Measurements from ENCODE around the gene PHYHIPL. TPM values are rescaled to one million over a fixed set of nuclear protein-coding genes. Genes with fewer than 3 reads are reported as not detected.
A peak's percentile ranks its signal among the peaks of the same experiment; 100 is the strongest.

The PHYHIPL gene
- 0.09 TPM for total RNA-seq
- 1.9 TPM for polyA plus RNA-seq
- long read RNA-seq, donor 1: 0 reads
- long read RNA-seq, donor 2: 0 reads
- long read RNA-seq, donor 3: 0 reads
- long read RNA-seq, donor 4: 0 reads
- long read RNA-seq, donor 5: 0 reads
- long read RNA-seq, donor 6: 0 reads
- long read RNA-seq, donor 7: 0 reads
- long read RNA-seq, donor 8: 0 reads
- long read RNA-seq, donor 9: 0 reads
- long read RNA-seq, donor 10: 0 reads

- H3K27ac ChIP-seq (ENCODE audit: low read depth in 1 of 2, low read length in 1 of 2): no peak within 1 kb of the TSS
- H3K27me3 ChIP-seq (ENCODE audit: control insufficient read depth in 2 of 2, insufficient read depth in 1 of 2, low read length in 1 of 2): peaks cover 13 to 26% of the 10 kb centered on the region in 2 donors
- DNase-seq (ENCODE audit: low read depth in 6 of 9, low spot score in 9 of 9): peak in 3 of 9 donors; percentile 1 to 2 (median 1)
- WGBS: 4% methylated on average over 89 of the region's 90 CpGs
- H3K9me3 ChIP-seq (ENCODE audit: control insufficient read depth in 2 of 2, insufficient read depth in 1 of 2, low read length in 1 of 2): peaks cover 0 to 2% of the 10 kb centered on the region in 2 donors
- no peak within 1 kb of the TSS for H3K4me3 ChIP-seq (ENCODE audit: low read length in 2 of 2)
- H3K36me3 ChIP-seq (ENCODE audit: control insufficient read depth in 2 of 2, insufficient read depth in 2 of 2, low read length in 1 of 2): no peaks in the 10 kb centered on the region
- H3K4me1 ChIP-seq (ENCODE audit: control insufficient read depth in 2 of 2, insufficient read depth in 2 of 2, low read length in 2 of 2): peaks cover 0 to 6% of the 10 kb centered on the region in 2 donors
Observed at GRCh38 chr10:59176241-59177030, at the start of gene PHYHIPL. Gene PHYHIPL, plus strand, starts transcription at chr10:59176643. Its CDS starts 211 bp downstream, at chr10:59176854.

GRCh38 chr10:59126991-59127390, 49.5 kb upstream of the PHYHIPL start:
- peak in 1 of 9 donors; percentile 1 for DNase-seq (ENCODE audit: low read depth in 6 of 9, low spot score in 9 of 9)
- H3K27me3 ChIP-seq (ENCODE audit: control insufficient read depth in 2 of 2, insufficient read depth in 1 of 2, low read length in 1 of 2): no peaks in the 10 kb centered on the region
- H3K4me3 ChIP-seq (ENCODE audit: low read length in 2 of 2): no peak overlapping the region
- WGBS: 87% methylated on average over 3 of the region's 3 CpGs
- no peak overlapping the region for H3K27ac ChIP-seq (ENCODE audit: low read depth in 1 of 2, low read length in 1 of 2)
- H3K4me1 ChIP-seq (ENCODE audit: control insufficient read depth in 2 of 2, insufficient read depth in 2 of 2, low read length in 2 of 2): no peaks in the 10 kb centered on the region
- H3K36me3 ChIP-seq (ENCODE audit: control insufficient read depth in 2 of 2, insufficient read depth in 2 of 2, low read length in 1 of 2): no peaks in the 10 kb centered on the region
- H3K9me3 ChIP-seq (ENCODE audit: control insufficient read depth in 2 of 2, insufficient read depth in 1 of 2, low read length in 1 of 2): no peaks in the 10 kb centered on the region

GRCh38 chr10:59127991-59128390, 48.5 kb upstream of the PHYHIPL start:
- 87% methylated on average over 1 of the region's 1 CpG for WGBS
- H3K9me3 ChIP-seq (ENCODE audit: control insufficient read depth in 2 of 2, insufficient read depth in 1 of 2, low read length in 1 of 2): no peaks in the 10 kb centered on the region
- no peak for DNase-seq (ENCODE audit: low read depth in 6 of 9, low spot score in 9 of 9)
- H3K4me1 ChIP-seq (ENCODE audit: control insufficient read depth in 2 of 2, insufficient read depth in 2 of 2, low read length in 2 of 2): no peaks in the 10 kb centered on the region
- H3K27me3 ChIP-seq (ENCODE audit: control insufficient read depth in 2 of 2, insufficient read depth in 1 of 2, low read length in 1 of 2): no peaks in the 10 kb centered on the region
- no peak overlapping the region for H3K27ac ChIP-seq (ENCODE audit: low read depth in 1 of 2, low read length in 1 of 2)
- H3K36me3 ChIP-seq (ENCODE audit: control insufficient read depth in 2 of 2, insufficient read depth in 2 of 2, low read length in 1 of 2): no peaks in the 10 kb centered on the region
- H3K4me3 ChIP-seq (ENCODE audit: low read length in 2 of 2): no peak overlapping the region

GRCh38 chr10:59129867-59130266, 46.6 kb upstream of the PHYHIPL start:
- Histone ChIP-seq H3K27ac (ENCODE audit: low read depth in 1 of 2, low read length in 1 of 2) (no peak overlapping the region), H3K27me3 (ENCODE audit: control insufficient read depth in 2 of 2, insufficient read depth in 1 of 2, low read length in 1 of 2) (no peaks in the 10 kb centered on the region), H3K36me3 (ENCODE audit: control insufficient read depth in 2 of 2, insufficient read depth in 2 of 2, low read length in 1 of 2) (no peaks in the 10 kb centered on the region), H3K4me1 (ENCODE audit: control insufficient read depth in 2 of 2, insufficient read depth in 2 of 2, low read length in 2 of 2) (no peaks in the 10 kb centered on the region), H3K9me3 (ENCODE audit: control insufficient read depth in 2 of 2, insufficient read depth in 1 of 2, low read length in 1 of 2) (no peaks in the 10 kb centered on the region), H3K4me3 (ENCODE audit: low read length in 2 of 2) (no peak overlapping the region)
- no peak for DNase-seq (ENCODE audit: low read depth in 6 of 9, low spot score in 9 of 9)

- Histone ChIP-seq H3K27ac (ENCODE audit: low read depth in 1 of 2, low read length in 1 of 2) (no peak overlapping the region), H3K27me3 (ENCODE audit: control insufficient read depth in 2 of 2, insufficient read depth in 1 of 2, low read length in 1 of 2) (no peaks in the 10 kb centered on the region), H3K36me3 (ENCODE audit: control insufficient read depth in 2 of 2, insufficient read depth in 2 of 2, low read length in 1 of 2) (no peaks in the 10 kb centered on the region), H3K4me1 (ENCODE audit: control insufficient read depth in 2 of 2, insufficient read depth in 2 of 2, low read length in 2 of 2) (no peaks in the 10 kb centered on the region), H3K9me3 (ENCODE audit: control insufficient read depth in 2 of 2, insufficient read depth in 1 of 2, low read length in 1 of 2) (no peaks in the 10 kb centered on the region), H3K4me3 (ENCODE audit: low read length in 2 of 2) (no peak overlapping the region)
- WGBS: 3% methylated on average over 1 of the region's 1 CpG
- DNase-seq (ENCODE audit: low read depth in 6 of 9, low spot score in 9 of 9): no peak
Observed at GRCh38 chr10:59131666-59132065, 44.8 kb upstream of the PHYHIPL start.

- DNase-seq (ENCODE audit: low read depth in 6 of 9, low spot score in 9 of 9): no peak
- no peaks in the 10 kb centered on the region for H3K9me3 ChIP-seq (ENCODE audit: control insufficient read depth in 2 of 2, insufficient read depth in 1 of 2, low read length in 1 of 2)
- no peaks in the 10 kb centered on the region for H3K36me3 ChIP-seq (ENCODE audit: control insufficient read depth in 2 of 2, insufficient read depth in 2 of 2, low read length in 1 of 2)
- no peak overlapping the region for H3K27ac ChIP-seq (ENCODE audit: low read depth in 1 of 2, low read length in 1 of 2)
- no peaks in the 10 kb centered on the region for H3K27me3 ChIP-seq (ENCODE audit: control insufficient read depth in 2 of 2, insufficient read depth in 1 of 2, low read length in 1 of 2)
- WGBS: 2% methylated on average over 1 of the region's 1 CpG
- no peaks in the 10 kb centered on the region for H3K4me1 ChIP-seq (ENCODE audit: control insufficient read depth in 2 of 2, insufficient read depth in 2 of 2, low read length in 2 of 2)
- no peak overlapping the region for H3K4me3 ChIP-seq (ENCODE audit: low read length in 2 of 2)
Observed at GRCh38 chr10:59133841-59134593, 42.4 kb upstream of the PHYHIPL start.

- Histone ChIP-seq H3K27ac (ENCODE audit: low read depth in 1 of 2, low read length in 1 of 2) (no peak overlapping the region), H3K4me3 (ENCODE audit: low read length in 2 of 2) (no peak overlapping the region), H3K4me1 (ENCODE audit: control insufficient read depth in 2 of 2, insufficient read depth in 2 of 2, low read length in 2 of 2) (no peaks in the 10 kb centered on the region), H3K9me3 (ENCODE audit: control insufficient read depth in 2 of 2, insufficient read depth in 1 of 2, low read length in 1 of 2) (no peaks in the 10 kb centered on the region), H3K36me3 (ENCODE audit: control insufficient read depth in 2 of 2, insufficient read depth in 2 of 2, low read length in 1 of 2) (no peaks in the 10 kb centered on the region), H3K27me3 (ENCODE audit: control insufficient read depth in 2 of 2, insufficient read depth in 1 of 2, low read length in 1 of 2) (no peaks in the 10 kb centered on the region)
- DNase-seq (ENCODE audit: low read depth in 6 of 9, low spot score in 9 of 9): no peak
- WGBS: 96% methylated on average over 3 of the region's 3 CpGs
Observed at GRCh38 chr10:59134785-59135184, 41.7 kb upstream of the PHYHIPL start.

- 71% methylated on average over 3 of the region's 3 CpGs for WGBS
- H3K9me3 ChIP-seq (ENCODE audit: control insufficient read depth in 2 of 2, insufficient read depth in 1 of 2, low read length in 1 of 2): no peaks in the 10 kb centered on the region
- no peak overlapping the region for H3K27ac ChIP-seq (ENCODE audit: low read depth in 1 of 2, low read length in 1 of 2)
- no peaks in the 10 kb centered on the region for H3K36me3 ChIP-seq (ENCODE audit: control insufficient read depth in 2 of 2, insufficient read depth in 2 of 2, low read length in 1 of 2)
- H3K4me1 ChIP-seq (ENCODE audit: control insufficient read depth in 2 of 2, insufficient read depth in 2 of 2, low read length in 2 of 2): no peaks in the 10 kb centered on the region
- no peak for DNase-seq (ENCODE audit: low read depth in 6 of 9, low spot score in 9 of 9)
- H3K27me3 ChIP-seq (ENCODE audit: control insufficient read depth in 2 of 2, insufficient read depth in 1 of 2, low read length in 1 of 2): no peaks in the 10 kb centered on the region
- H3K4me3 ChIP-seq (ENCODE audit: low read length in 2 of 2): no peak overlapping the region
Observed at GRCh38 chr10:59135275-59135674, 41.2 kb upstream of the PHYHIPL start.

GRCh38 chr10:59138052-59138451, 38.4 kb upstream of the PHYHIPL start:
- no peak for DNase-seq (ENCODE audit: low read depth in 6 of 9, low spot score in 9 of 9)
- Histone ChIP-seq H3K27me3 (ENCODE audit: control insufficient read depth in 2 of 2, insufficient read depth in 1 of 2, low read length in 1 of 2) (no peaks in the 10 kb centered on the region), H3K36me3 (ENCODE audit: control insufficient read depth in 2 of 2, insufficient read depth in 2 of 2, low read length in 1 of 2) (no peaks in the 10 kb centered on the region), H3K27ac (ENCODE audit: low read depth in 1 of 2, low read length in 1 of 2) (no peak overlapping the region), H3K9me3 (ENCODE audit: control insufficient read depth in 2 of 2, insufficient read depth in 1 of 2, low read length in 1 of 2) (no peaks in the 10 kb centered on the region), H3K4me1 (ENCODE audit: control insufficient read depth in 2 of 2, insufficient read depth in 2 of 2, low read length in 2 of 2) (no peaks in the 10 kb centered on the region), H3K4me3 (ENCODE audit: low read length in 2 of 2) (no peak overlapping the region)
- WGBS: 94% methylated on average over 23 of the region's 23 CpGs

Data from thymus (tissue), 14 donors.